HG02973 (cell line): Measurements from ENCODE around the gene XRCC4.

ENCODE experiments used
- ATAC-seq: cut with Tn5 transposase; IDR thresholded peaks from one replicate; pipeline ENCODE4 v1.9.1; 2021; ENCODE audit warnings: moderate library complexity; ENCODE audit not compliant: unreplicated experiment

The XRCC4 gene

DNA sequence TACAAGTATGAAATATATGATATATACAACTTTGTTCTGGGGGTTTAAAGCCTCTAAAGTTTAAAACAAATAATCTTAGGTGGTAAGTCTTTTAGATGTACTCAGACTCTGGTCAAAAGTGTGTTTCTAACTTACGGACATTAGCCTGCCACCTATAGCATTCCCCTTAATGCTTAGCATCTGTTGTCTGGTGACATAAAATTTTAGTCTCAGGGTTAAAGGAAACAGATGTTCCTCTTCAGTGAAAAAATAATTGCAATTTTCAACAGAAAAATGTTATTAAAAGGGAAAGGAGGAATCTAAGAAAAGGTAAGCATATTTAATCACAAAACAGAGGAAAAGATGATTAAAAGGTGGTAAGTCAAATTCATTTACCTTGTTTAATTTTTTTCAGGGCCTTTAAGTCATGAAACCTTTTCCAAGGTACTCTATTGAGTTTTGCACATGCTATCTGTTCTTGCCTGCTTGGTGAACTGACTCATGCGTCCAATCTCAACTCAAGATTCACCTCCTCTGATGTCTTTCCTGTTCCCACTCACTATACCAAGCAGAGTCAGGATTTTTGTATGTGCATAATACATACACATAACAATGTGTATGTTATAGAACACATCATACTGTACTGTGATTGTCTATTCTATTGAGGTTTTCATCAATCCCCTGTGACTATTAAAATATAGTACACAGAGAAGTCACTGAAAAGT is 8.1 kb upstream of the XRCC4 start:
- no peak for ATAC-seq

DNA sequence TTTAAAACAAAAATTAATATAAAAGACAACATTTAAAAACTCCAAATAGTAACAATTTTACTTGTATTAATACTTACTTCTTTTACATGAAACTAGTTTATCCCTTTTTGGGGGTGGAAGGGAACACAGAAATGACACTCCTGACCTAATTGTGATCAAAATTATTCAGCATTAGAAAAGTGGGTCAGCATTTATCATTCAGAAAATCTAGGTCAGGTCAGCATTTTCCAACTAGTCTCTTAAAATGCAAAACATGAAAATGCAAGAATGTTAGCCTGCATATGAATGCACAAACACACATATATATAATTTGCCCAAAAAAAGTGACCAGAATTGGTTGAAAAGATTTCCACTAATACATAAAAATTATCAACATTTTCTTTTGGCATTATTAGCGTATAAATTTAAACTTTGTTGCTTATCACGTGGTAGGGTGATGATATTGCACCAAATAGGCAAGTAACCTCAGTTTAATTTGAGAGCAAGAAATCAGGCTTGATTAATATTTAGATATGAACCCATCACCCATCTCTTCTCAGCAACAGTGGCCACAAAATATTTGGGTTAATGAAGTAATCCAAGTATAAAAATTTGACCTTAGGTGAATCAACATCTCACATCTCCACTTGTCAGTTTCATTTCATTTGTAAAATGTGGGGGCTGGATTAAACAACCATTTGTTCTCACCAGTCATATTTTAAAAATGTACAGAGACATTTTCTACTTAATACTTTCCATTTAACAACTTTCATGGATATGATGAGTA is 5.9 kb upstream of the XRCC4 start:
- ATAC-seq: no peak

DNA sequence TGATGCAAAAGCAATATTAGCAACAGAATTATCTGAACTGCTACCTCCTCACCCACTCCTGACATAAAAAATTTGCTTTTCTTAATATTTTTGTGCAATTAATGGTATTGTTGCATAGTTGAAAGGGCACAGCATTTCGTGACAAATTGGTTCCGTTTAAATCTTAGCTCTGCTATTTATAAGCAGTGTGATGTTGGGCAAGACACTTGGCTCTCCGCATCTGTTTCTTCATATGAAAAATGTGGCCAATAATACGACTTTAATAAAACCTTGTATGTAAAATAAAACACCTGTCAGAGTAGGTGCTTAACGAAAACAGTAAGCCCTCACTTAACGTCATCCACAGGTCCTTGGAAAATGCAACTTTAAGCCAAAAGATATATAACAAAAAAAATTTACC is 4.4 kb upstream of the XRCC4 start:
- no peak for ATAC-seq

DNA sequence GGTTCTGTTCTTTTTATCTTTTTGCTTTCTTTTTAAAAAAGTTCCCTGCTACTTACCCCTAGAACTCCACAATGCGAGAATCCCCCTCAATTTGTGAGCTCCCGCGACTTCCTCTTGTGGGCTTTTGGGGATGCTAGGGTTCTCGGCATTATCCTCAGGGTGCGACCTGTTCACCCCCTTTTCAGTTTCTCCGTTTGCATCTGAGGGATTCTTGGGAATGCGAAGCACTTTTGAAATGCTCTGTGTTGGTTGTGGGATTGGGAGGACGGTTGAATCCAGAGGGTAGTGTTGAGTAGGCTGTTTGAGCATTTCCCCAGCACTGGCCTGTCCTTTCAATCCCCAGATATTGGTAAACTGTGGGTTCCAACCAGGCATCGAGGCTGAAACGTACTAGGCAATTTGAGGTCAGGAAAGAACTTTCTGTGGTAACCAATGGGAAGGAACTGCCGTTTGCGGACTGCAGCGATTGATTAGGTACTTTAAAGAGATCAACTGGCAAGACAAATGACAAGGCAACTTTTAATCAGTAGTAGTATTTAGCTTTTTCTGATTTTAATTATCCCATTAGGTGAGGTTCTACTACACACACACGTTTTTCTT is 415 bp downstream of the XRCC4 start:
- peak; percentile 0 for ATAC-seq

DNA sequence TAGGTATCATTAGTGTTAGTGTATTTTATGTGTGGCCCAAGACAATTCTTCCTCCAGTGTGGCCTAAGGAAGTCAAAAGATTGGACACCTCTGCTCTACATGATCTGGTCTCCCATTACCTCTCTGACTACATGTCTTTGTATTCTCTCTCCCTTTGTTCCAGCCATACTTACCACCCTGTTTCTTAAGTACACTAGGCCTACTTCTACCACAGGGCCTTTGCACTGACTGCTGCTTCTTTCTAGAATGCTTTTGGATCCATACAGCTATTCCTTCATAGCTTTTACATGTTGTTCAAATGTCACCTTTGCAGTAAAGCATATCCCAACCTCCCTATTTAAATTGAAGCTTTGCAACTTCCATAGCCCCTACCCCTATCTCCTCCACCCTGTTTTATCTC is 5.4 kb downstream of the XRCC4 start:
- no peak for ATAC-seq

DNA sequence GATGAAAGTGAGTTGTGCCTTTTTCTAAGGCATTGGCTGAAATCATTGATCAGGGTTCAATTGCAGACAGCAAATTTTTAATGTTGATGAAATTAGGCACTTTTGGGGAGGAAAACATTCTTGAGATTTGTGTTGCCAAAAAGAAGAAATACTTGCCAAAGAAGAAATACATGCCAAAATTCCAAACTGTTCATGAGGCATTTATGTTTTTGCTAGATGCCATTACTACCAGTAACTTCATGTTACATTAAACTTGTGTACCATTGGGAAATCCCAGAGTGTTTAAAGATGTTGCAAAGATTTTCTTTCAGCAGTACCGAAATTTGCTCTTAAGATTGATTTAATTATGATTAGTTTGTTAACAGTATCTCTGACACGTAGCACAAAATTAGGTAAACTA is 7.0 kb downstream of the XRCC4 start:
- no peak for ATAC-seq

DNA sequence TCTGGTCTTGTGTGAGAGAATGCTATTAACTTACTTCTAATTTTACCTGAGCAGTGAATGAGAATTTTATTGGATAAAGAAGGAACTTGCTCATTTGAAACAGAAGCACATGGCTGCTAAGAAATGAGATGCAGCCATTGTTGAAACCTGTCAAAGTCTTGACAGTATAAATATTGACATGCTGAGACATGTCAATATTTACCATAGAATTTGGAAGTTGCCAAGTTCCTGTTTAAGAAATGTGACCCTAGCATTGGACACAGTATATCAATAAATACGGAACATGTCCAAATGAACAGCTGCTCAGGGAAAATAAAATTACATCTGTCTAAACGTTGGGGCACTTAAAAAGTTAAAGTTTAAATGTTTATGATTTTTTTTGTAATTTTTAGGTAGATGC is 7.8 kb downstream of the XRCC4 start:
- ATAC-seq: no peak

DNA sequence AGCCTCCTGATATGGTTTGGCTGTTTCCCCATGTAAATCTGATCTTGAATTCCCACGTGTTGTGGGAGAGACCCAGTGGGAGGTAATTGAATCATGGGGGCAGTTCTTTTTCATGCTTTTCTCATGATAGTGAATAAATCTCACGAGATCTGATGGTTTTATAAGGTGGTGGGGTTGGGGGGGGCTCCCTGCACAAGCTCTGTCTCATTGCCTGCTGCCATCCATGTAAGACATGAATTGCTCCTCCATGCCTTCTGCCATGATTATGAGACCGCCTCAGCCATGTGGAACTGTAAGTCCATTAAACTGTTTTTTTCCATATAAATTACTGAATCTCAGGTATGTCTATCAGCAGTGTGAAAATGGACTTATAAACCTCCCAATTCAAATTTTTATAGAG is 12.8 kb downstream of the XRCC4 start:
- ATAC-seq: no peak

DNA sequence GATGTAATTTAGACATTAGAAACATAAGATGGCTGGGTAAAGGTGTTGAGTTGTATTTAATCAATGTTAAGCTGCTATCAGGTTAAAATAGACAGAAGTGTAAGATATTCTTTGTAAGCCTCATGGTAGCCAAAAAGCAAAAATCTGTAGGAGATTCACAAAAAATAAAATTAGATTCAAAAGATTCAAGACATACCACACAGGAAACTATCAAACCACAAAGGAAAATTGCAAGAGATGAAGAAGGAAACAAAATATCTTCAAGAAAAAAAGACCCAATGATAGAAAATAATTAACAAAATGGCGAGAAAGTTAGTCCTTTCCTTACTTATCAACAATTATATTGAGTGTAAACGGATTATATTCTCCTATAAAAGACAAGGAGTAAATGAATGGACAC is 15.3 kb downstream of the XRCC4 start:
- ATAC-seq: no peak

DNA sequence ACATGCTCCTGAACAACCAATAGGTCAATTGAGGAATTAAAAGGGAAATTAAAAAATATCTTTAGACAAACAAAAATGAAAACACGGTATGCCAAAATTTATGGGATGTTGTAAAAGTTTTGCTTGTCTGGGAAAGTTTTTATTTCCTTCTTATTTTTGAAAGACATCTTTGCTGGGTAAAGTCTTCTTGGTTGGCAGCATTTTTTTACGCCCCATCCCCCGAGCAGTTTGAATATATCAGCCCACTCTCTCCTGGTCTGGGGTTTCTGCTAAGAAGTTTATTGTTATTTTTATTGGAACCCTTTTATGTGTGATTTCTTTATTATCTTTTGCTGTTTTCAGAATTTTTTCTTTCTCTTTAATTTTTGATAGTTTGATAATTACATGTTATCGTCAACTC is 16.3 kb downstream of the XRCC4 start:
- ATAC-seq: no peak

DNA sequence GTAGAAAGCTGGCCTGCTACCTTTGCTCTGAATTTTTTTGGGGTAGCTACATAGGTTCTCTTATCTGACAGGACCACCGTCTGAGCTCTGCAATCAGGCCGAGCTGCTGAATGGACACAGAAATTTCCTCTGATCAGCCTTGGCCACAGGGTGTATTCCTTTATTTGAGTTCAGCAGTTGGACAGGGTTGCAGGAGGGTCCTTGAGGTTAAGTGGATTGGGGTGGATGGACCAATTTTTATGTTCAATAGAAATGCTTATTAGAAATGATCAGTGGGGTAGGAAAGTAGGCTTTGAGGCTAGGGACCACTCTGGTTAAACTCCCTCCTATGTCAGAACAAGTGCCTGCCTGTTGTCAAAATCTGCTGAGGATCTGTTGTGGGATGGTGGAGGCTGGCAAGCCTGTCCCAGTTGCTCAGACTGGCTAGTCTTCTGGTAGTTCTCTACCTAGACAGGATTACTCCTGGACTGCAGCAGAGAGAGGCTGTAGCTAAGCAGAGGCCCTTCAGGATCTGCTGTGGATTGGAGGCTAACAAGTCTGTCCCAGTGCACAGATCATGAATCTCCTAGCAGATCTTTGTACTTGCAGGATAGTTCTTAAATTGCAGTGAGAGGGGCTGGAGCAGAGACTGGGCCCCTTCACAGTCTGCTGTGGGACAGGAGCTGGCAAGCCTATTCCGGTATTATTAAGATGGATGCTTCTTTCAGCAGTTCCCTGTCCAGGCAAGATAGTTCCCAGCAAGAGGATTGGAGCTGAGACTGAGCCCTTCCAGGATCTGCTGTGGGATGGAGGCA is 18.0 kb downstream of the XRCC4 start:
- ATAC-seq: no peak

DNA sequence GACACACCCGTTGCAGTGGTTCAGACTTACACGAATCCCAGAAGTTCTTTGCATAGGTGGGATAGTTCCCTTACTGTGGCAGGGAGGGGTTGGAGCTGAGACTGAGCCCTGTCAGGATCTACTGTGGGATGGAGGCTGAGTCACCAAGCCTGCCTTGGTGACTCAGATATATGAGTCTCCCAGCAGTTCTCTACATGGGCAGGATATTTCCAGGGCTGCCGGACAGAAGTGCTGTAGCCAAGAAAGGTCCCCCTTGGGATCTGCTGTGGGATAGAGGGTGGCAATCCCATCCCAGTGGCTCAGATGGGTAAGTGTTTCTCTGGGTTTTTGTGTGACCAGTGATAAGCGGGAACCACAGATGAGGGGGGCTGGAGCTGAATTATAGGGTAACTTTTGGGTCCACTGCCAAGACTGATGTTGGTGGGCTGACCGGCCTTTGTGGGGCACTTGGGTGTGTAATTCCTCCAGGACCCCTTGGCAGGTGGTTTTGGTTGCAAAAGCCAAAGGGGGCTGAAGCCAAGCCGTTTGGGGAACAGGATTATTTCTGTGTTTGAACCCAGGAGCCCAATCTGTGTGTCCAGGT is 18.7 kb downstream of the XRCC4 start:
- no peak for ATAC-seq

DNA sequence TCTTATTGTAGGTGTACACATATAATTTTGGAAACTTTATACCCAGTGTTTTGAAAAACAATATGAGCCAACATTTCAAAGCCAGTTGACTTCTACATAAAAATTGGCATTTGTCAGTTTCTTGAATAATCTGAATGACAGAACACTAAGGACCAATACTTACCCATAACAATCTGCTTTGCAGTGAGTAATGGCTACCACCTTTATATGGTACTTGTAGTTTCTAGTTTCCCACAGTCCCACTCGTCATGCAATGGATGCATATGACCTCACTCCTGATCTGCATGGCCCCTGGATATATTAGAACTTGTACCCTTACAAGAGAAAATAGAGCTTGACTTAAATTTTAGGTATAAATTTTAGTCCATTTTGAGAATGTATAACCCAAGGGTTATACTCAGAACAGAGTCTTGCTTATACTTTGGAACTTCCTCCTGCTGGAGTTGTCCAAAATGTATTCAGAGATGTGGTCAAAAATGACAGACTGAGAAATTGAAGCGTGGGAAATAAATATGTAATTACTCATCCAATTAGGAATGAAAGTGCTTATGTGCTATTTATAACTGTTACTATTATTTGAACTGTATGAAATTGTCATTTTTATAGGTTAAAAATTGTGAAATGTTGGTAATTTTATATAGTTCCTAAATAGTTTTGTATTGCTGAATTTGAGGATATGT is 19.5 kb downstream of the XRCC4 start:
- no peak for ATAC-seq

DNA sequence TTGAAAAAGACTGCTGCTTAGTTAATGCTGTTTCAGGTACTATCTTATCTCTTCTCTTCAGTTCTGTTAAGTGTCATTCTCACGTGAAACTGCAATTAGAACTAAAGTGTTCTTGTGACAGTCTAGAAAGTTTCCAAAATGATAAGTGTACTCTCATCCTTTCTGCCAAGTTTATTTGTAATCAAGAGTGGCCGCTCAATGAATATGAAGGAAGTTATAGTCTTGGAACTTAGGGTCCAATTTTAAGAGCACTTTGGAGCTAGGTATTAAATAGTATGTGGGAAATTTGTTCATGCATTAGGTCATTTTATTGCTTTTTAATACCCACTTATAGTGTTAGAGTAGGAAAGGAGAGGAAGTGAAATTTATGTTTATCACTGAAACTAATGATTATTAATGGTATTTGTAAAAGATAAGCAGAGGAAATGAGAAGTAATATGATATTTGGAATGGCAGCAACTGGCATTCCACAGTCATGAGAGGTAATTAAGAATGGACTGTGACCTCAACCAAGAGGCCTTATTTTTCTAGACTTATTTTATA is 20.4 kb downstream of the XRCC4 start:
- ATAC-seq: no peak

DNA sequence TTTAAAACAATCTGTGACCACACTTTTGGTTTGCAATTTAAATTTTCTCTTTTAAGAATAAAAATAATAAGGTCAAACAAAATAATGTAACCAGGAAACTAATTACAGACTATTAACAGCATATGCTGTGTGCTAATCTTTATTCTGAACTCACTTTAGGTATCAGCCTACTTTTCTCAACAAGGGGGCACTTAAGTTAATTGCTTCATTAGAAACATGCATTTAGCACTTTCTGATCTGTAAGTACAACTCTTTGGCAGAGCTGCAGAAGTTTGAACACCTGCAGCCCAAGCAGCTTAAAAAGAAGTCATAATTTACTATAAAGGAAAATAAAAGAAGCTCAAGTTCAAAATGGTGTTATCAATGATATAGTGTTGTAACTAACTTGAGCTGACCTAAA is 21.7 kb downstream of the XRCC4 start:
- ATAC-seq: no peak

DNA sequence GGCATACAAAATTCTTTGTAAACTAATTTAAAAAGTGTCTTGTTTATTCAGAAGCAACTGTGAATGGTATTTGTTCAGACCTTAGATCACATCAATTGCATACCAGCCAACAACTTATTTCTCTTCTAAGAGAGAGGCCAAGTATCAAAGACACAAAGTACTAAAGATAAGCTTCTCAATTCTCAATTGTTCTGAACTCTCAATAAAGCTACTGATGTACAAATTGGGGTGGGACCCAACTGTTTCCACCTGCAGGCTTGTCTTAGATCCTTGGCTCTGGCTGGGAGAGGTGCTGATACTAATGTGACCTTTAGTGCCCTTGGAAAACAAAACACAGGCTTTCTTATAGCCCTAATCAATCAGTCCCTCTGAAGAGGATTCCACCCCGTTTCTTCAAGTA is 22.1 kb downstream of the XRCC4 start:
- ATAC-seq: no peak

DNA sequence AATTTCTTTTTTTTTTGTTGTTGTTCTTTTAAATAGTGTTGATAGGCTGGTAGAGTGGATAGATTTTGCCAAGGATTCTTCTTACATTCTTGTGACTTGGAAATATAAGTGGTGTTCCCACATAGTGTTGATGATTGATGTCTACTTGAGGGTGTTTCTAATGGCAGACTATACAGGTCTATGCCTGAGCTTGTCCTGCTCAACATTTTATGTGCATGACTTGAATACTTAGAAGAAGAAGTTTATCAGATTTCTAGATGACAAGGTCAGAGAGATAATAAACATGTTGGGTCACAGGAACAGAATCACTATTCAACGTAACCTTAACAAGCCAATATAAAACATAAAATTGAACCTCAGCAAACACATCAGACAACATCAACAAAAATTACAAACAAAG is 24.2 kb downstream of the XRCC4 start:
- ATAC-seq: no peak

DNA sequence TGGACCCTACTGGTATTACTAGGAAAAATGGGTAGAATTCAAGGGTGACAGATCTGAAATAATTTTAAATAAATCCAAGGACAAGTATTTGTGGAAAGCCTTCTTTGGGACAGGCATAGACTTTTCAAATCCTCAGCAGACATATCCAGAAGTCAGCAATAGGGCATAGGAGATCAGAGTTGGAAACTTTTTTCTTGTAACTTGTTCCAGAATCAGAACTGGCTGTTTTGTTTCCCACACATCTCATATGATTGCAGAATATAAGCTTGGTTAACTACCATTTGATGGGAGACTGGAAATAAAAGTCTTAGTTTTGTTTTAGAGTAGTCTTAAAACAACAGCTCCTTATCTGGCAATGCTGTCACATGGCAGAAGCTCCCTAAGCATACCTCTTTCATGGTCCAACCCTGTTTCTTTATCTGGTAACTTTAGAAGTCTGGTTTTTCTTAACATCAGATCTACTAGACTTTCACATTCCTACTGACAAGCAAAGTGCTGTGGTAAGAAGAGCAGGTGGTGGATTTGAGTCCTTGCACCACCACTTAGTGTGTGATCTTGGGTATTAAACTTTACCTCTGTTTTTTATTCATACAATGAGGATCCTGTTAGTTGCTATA is 25.1 kb downstream of the XRCC4 start:
- ATAC-seq: no peak

DNA sequence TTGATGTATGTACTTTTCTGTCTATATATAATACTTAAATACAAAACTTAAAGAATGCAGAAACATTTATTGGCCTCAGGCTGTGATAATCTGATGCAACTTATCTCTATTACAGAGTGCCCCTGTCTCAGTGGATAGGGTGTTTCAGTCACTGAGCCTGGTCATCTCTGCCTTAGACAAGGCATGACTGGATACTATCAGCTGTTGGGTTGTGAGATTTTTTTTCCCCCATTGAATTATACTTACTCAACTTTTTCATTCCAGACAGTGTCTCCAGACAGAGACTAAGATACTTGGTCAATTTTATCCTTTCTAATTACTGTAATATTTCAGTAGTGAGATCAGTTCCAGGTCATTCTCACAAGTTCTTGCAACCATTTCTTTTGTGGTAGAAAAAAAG is 26.7 kb downstream of the XRCC4 start:
- no peak for ATAC-seq
